ENCODE measurements around the gene STRAP.

DNA sequence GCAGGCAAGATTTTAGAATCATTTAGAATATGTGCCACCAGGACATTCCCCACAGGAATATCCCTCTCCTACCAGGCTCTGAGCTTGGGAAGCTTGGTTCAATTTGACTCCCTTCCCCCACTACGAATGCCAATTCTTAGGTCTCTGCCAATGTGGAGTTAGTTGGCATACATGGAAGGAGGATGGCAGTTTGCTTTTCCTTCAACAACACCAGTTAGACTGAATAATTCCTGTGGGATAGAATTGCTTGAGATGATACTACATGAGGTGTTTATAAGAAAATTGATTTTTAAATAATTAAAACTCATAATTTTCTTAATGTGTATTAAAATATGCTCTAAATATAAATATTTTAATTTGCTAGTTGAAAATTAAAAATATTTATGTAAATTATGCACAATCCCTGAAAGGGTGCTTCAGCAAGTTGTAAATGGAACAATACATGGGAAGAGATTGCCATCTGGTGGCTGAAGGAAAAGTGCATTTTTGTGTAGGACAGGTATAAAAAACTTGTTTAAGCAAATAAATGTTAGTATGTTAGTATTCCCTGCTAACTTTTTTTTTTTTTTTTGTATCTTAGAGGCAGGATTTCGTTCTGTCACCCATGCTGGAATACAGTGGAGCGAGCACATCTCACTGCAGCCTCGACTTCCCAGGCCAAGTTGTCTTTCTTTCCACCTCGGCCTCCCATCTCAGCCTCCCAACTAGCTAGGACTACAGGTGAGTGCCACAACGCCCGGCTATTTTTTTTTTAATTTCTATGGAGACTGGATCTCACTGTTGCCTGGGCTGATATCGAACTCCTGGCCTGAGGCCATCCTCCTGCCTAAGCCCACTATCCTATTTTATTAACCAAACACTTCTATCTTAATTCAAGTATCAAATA, 25.8 kb upstream of the STRAP start:
- TF ChIP-seq, protein P1, sequence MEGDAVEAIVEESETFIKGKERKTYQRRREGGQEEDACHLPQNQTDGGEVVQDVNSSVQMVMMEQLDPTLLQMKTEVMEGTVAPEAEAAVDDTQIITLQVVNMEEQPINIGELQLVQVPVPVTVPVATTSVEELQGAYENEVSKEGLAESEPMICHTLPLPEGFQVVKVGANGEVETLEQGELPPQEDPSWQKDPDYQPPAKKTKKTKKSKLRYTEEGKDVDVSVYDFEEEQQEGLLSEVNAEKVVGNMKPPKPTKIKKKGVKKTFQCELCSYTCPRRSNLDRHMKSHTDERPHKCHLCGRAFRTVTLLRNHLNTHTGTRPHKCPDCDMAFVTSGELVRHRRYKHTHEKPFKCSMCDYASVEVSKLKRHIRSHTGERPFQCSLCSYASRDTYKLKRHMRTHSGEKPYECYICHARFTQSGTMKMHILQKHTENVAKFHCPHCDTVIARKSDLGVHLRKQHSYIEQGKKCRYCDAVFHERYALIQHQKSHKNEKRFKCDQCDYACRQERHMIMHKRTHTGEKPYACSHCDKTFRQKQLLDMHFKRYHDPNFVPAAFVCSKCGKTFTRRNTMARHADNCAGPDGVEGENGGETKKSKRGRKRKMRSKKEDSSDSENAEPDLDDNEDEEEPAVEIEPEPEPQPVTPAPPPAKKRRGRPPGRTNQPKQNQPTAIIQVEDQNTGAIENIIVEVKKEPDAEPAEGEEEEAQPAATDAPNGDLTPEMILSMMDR (IDR thresholded peaks at IDR 0.05; ENCODE audit: control extremely low read depth in 1 of 3, insufficient read depth in 1 of 3, low read depth in 1 of 3, low read length in 3 of 3), result peak in 2 of 3 experiments; percentile 60 to 71; a peak in 3 of 4 replicates
- no peak for TF ChIP-seq POLR2A (IDR thresholded peaks at IDR 0.05; ENCODE audit: control extremely low read depth in 1 of 2, low read depth in 2 of 2, low read length in 2 of 2)
- no peak for TF ChIP-seq EZH2 (IDR thresholded peaks at IDR 0.05; ENCODE audit: low read depth, low read length, severe bottlenecking)
- TF ChIP-seq EP300 (IDR thresholded peaks at IDR 0.05; ENCODE audit: borderline replicate concordance in 1 of 2, low read depth in 2 of 2, low read length in 2 of 2), result no peak
- peak; percentile 89 to 92 for TF ChIP-seq RAD21 (IDR thresholded peaks at IDR 0.05 in 1 of 2, conservative IDR thresholded peaks at IDR 0.05 in 1 of 2; ENCODE audit: low read depth in 2 of 2, low read length in 2 of 2)
- no peak for TF ChIP-seq POLR2AphosphoS5 (IDR thresholded peaks at IDR 0.05; ENCODE audit: low read depth, low read length)
- TF ChIP-seq MAFK (IDR thresholded peaks at IDR 0.05; ENCODE audit: low read depth, low read length), result no peak
- TF ChIP-seq, protein P2, sequence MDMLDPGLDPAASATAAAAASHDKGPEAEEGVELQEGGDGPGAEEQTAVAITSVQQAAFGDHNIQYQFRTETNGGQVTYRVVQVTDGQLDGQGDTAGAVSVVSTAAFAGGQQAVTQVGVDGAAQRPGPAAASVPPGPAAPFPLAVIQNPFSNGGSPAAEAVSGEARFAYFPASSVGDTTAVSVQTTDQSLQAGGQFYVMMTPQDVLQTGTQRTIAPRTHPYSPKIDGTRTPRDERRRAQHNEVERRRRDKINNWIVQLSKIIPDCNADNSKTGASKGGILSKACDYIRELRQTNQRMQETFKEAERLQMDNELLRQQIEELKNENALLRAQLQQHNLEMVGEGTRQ (IDR thresholded peaks at IDR 0.05; ENCODE audit: low read length), result no peak
- TF ChIP-seq JUND (IDR thresholded peaks at IDR 0.05; ENCODE audit: low read length), result no peak
- no peak for TF ChIP-seq YY1 (IDR thresholded peaks at IDR 0.05; ENCODE audit: low read depth, low read length)
- TF ChIP-seq, protein P3, sequence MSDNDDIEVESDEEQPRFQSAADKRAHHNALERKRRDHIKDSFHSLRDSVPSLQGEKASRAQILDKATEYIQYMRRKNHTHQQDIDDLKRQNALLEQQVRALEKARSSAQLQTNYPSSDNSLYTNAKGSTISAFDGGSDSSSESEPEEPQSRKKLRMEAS (IDR thresholded peaks at IDR 0.05), result no peak
- no peak for TF ChIP-seq SP2 (IDR thresholded peaks at IDR 0.05; ENCODE audit: low read length)

Data from H1 (cell line).